ENCODE data around the gene ABTB2. TPM values are rescaled to one million over a fixed set of nuclear protein-coding genes. Genes with fewer than 3 reads are reported as not detected.

The ABTB2 gene
- total RNA-seq, 6 experiments from 2014 or later: 6.0 to 14.9 (median 10.0) TPM

- no peak overlapping the region for H3K4me3 ChIP-seq
- no peak for ATAC-seq
- no peaks in the 10 kb centered on the region for H3K27me3 ChIP-seq
- 65% methylated on average over 3 of the region's 3 CpGs for WGBS (ENCODE audit: insufficient coverage, low coverage, low lambda C conversion rate, missing lambda C conversion rate)
- H3K9me3 ChIP-seq: no peaks in the 10 kb centered on the region
- peaks cover 0 to 18% (median 8%) of the 10 kb centered on the region in 4 donors for H3K4me1 ChIP-seq
- TF ChIP-seq CTCF (IDR thresholded peaks at IDR 0.05) (no peak), POLR2A (IDR thresholded peaks at IDR 0.05) (no peak)
- H3K27ac ChIP-seq: no peak overlapping the region
- H3K36me3 ChIP-seq: no peaks in the 10 kb centered on the region
- intact Hi-C loops (cut with DNase I): no loop called here
- DNase-seq: no peak
These were observed 98.7 kb downstream of the ABTB2 start for GRCh38 chr11:34259087-34259486.

GRCh38 chr11:34256626-34257025, 101.2 kb downstream of the ABTB2 start:
- no peaks in the 10 kb centered on the region for H3K4me1 ChIP-seq
- H3K4me3 ChIP-seq: no peak overlapping the region
- ATAC-seq (no peak), DNase-seq (no peak)
- TF ChIP-seq CTCF (IDR thresholded peaks at IDR 0.05): no peak
- TF ChIP-seq POLR2A (IDR thresholded peaks at IDR 0.05): no peak
- no peaks in the 10 kb centered on the region for H3K36me3 ChIP-seq
- H3K27ac ChIP-seq: no peak overlapping the region
- intact Hi-C loops (cut with DNase I): no loop called here
- WGBS (ENCODE audit: insufficient coverage, low coverage, low lambda C conversion rate, missing lambda C conversion rate): 89% methylated on average over 6 of the region's 6 CpGs
- no peaks in the 10 kb centered on the region for H3K27me3 ChIP-seq
- no peaks in the 10 kb centered on the region for H3K9me3 ChIP-seq

GRCh38 chr11:34256150-34256549, 101.7 kb downstream of the ABTB2 start:
- TF ChIP-seq POLR2A (IDR thresholded peaks at IDR 0.05) (no peak), CTCF (IDR thresholded peaks at IDR 0.05) (no peak)
- WGBS (ENCODE audit: insufficient coverage, low coverage, low lambda C conversion rate, missing lambda C conversion rate): 82% methylated on average over 6 of the region's 6 CpGs
- H3K36me3 ChIP-seq: no peaks in the 10 kb centered on the region
- H3K4me3 ChIP-seq: no peak overlapping the region
- H3K9me3 ChIP-seq: no peaks in the 10 kb centered on the region
- H3K4me1 ChIP-seq: no peaks in the 10 kb centered on the region
- intact Hi-C loops (cut with DNase I): no loop called here
- no peaks in the 10 kb centered on the region for H3K27me3 ChIP-seq
- no peak overlapping the region for H3K27ac ChIP-seq
- no peak for ATAC-seq
- DNase-seq: no peak

GRCh38 chr11:34255101-34255500, 102.7 kb downstream of the ABTB2 start:
- no peak overlapping the region for H3K27ac ChIP-seq
- no peaks in the 10 kb centered on the region for H3K9me3 ChIP-seq
- intact Hi-C loops (cut with DNase I): no loop called here
- WGBS (ENCODE audit: insufficient coverage, low coverage, low lambda C conversion rate, missing lambda C conversion rate): 89% methylated on average over 2 of the region's 2 CpGs
- no peak overlapping the region for H3K4me3 ChIP-seq
- DNase-seq (no peak), ATAC-seq (no peak)
- H3K36me3 ChIP-seq: no peaks in the 10 kb centered on the region
- no peaks in the 10 kb centered on the region for H3K27me3 ChIP-seq
- H3K4me1 ChIP-seq: no peaks in the 10 kb centered on the region
- TF ChIP-seq POLR2A (IDR thresholded peaks at IDR 0.05): no peak
- no peak for TF ChIP-seq CTCF (IDR thresholded peaks at IDR 0.05)

- H3K9me3 ChIP-seq: no peaks in the 10 kb centered on the region
- no peak for TF ChIP-seq CTCF (IDR thresholded peaks at IDR 0.05)
- TF ChIP-seq POLR2A (IDR thresholded peaks at IDR 0.05): no peak
- WGBS (ENCODE audit: insufficient coverage, low coverage, low lambda C conversion rate, missing lambda C conversion rate): 60% methylated on average over 4 of the region's 4 CpGs
- H3K27me3 ChIP-seq: no peaks in the 10 kb centered on the region
- no peak overlapping the region for H3K27ac ChIP-seq
- no peaks in the 10 kb centered on the region for H3K36me3 ChIP-seq
- no peaks in the 10 kb centered on the region for H3K4me1 ChIP-seq
- no peak overlapping the region for H3K4me3 ChIP-seq
- ATAC-seq: no peak
- no peak for DNase-seq
- intact Hi-C loops (cut with DNase I): no loop called here
These were observed 103.8 kb downstream of the ABTB2 start for GRCh38 chr11:34254011-34254410.

Measured in right lobe of liver (tissue), 6 donors.